IMR-90 (cell line): ENCODE data around the gene GBX2. TPM values are rescaled to one million over a fixed set of nuclear protein-coding genes. Genes with fewer than 3 reads are reported as not detected.

ENCODE experiments used
- ATAC-seq: fragments of 200-7000 bp; cut with Tn5 transposase; 2 replicates; pipeline ENCODE4 v1.9.1; 2020; ENCODE audit warnings: low read depth, mild to moderate bottlenecking, moderate library complexity
- BruUV-seq: library from RNA; stranded (reverse); fragments of 400-500 nt; replicated peaks from 2 replicates; lab custom pipeline; 2021; lab: Mats Ljungman, UMichigan
- CTCF ChIA-PET: fragments of 300-600 bp; formaldehyde crosslinking; extraction: SDS; loops from one replicate; lab custom pipeline; 2021; ENCODE audit warnings: antibody characterized with exemption; lab: Yijun Ruan, JAX
- POLR2A ChIA-PET: fragments of 300-600 bp; sonication (Branson Sonifier 250); formaldehyde crosslinking; loops from one replicate; lab custom pipeline; 2022; ENCODE audit warnings: antibody characterized with exemption; ENCODE audit not compliant: unreplicated experiment; lab: Charles Lee
- DNase-seq: peaks from one replicate; pipeline ENCODE4 v3.0.0; 2013
- H2AFZ ChIP-seq: replicated peaks from 2 replicates; pipeline ENCODE3; 2013; ENCODE audit warnings: low read length, mild to moderate bottlenecking; ENCODE audit not compliant: poor library complexity
- H2AK5ac ChIP-seq: 2 replicates; pipeline ENCODE4 v1.6.1; 2013; ENCODE audit warnings: low read depth, low read length, inconsistent platforms
- H2AK9ac ChIP-seq: replicated peaks from 2 replicates; pipeline ENCODE3; 2013; ENCODE audit warnings: mild to moderate bottlenecking, low read depth, low read length, moderate library complexity; ENCODE audit not compliant: poor library complexity
- H2BK120ac ChIP-seq: 2 replicates; pipeline ENCODE4 v1.6.1; 2013; ENCODE audit warnings: low read depth, low read length, inconsistent platforms
- H2BK15ac ChIP-seq: 3 replicates; pipeline ENCODE4 v1.6.1; 2013; ENCODE audit warnings: low read depth, low read length, inconsistent platforms
- H2BK20ac ChIP-seq: 2 replicates; pipeline ENCODE4 v1.6.1; 2013; ENCODE audit warnings: low read depth, mild to moderate bottlenecking, inconsistent platforms, low read length, moderate library complexity
- H2BK5ac ChIP-seq: 2 replicates; pipeline ENCODE4 v1.6.1; 2013; ENCODE audit warnings: mild to moderate bottlenecking, low read depth, low read length, inconsistent platforms; ENCODE audit not compliant: poor library complexity, severe bottlenecking
- H3K14ac ChIP-seq: replicated peaks from 2 replicates; pipeline ENCODE4 v1.6.1; 2013; ENCODE audit warnings: low read depth, low read length, inconsistent platforms
- H3K18ac ChIP-seq: 2 replicates; pipeline ENCODE4 v1.6.1; 2013; ENCODE audit warnings: low read depth, low read length, control low read depth
- H3K23ac ChIP-seq: 2 replicates; pipeline ENCODE4 v1.6.1; 2013; ENCODE audit warnings: low read depth, low read length, inconsistent platforms
- H3K27ac ChIP-seq: 2 replicates; pipeline ENCODE4 v1.5.1; 2013; ENCODE audit warnings: mild to moderate bottlenecking, control low read depth, low read length; ENCODE audit not compliant: insufficient read depth
- H3K27me3 ChIP-seq: 2 replicates; pipeline ENCODE4 v1.6.1; 2013; ENCODE audit warnings: low read length; ENCODE audit not compliant: control insufficient read depth, insufficient read depth
- H3K36me3 ChIP-seq: 2 replicates; pipeline ENCODE4 v1.6.1; 2013; ENCODE audit warnings: low read length, mixed read lengths; ENCODE audit not compliant: control insufficient read depth, insufficient read depth
- H3K4ac ChIP-seq: 2 replicates; pipeline ENCODE4 v1.6.1; 2013; ENCODE audit warnings: low read depth, low read length, inconsistent platforms
- H3K4me1 ChIP-seq: 2 replicates; pipeline ENCODE4 v1.6.1; 2013; ENCODE audit warnings: low read length, mixed read lengths; ENCODE audit not compliant: control insufficient read depth, insufficient read depth
- H3K4me2 ChIP-seq: 2 replicates; pipeline ENCODE4 v1.6.1; 2013; ENCODE audit warnings: low read depth, mild to moderate bottlenecking, control low read depth, low read length, moderate library complexity
- H3K4me3 ChIP-seq: 2 replicates; pipeline ENCODE4 v1.5.1; 2013; ENCODE audit warnings: low read depth, mild to moderate bottlenecking, control low read depth, low read length, moderate library complexity; ENCODE audit not compliant: insufficient read depth
- H3K56ac ChIP-seq: 2 replicates; pipeline ENCODE4 v1.6.1; 2013; ENCODE audit warnings: low read length, inconsistent platforms; ENCODE audit not compliant: insufficient read depth; ENCODE audit errors: extremely low read depth
- H3K79me1 ChIP-seq, 2 experiments: 2 replicates each; pipeline ENCODE4 v1.6.1; 2013; ENCODE audit warnings: low read length in 2 of 2, inconsistent platforms in 1 of 2, low read depth in 1 of 2
- H3K9ac ChIP-seq: 2 replicates; pipeline ENCODE4 v1.6.1; 2013; ENCODE audit warnings: low read depth, low read length, control low read depth
- H3K9me1 ChIP-seq: 2 replicates; pipeline ENCODE4 v1.6.1; 2013; ENCODE audit warnings: low read length, inconsistent platforms; ENCODE audit not compliant: insufficient read depth
- H3K9me3 ChIP-seq: 2 replicates; pipeline ENCODE4 v1.6.1; 2013; ENCODE audit warnings: low read length; ENCODE audit not compliant: control insufficient read depth, insufficient read depth
- H4K20me1 ChIP-seq: 2 replicates; pipeline ENCODE4 v1.6.1; 2013; ENCODE audit warnings: low read length, inconsistent platforms; ENCODE audit not compliant: insufficient read depth
- H4K5ac ChIP-seq: 2 replicates; pipeline ENCODE4 v1.6.1; 2013; ENCODE audit warnings: mild to moderate bottlenecking, low read depth, low read length, control low read depth
- H4K8ac ChIP-seq, 2 experiments: 2 replicates each; pipeline ENCODE4 v1.6.1; 2013; ENCODE audit warnings: low read depth in 2 of 2, low read length in 2 of 2, control low read depth in 1 of 2, inconsistent platforms in 1 of 2
- H4K91ac ChIP-seq: 2 replicates; pipeline ENCODE4 v1.6.1; 2013; ENCODE audit warnings: low read depth, low read length, inconsistent platforms; ENCODE audit not compliant: insufficient read depth
- BHLHE40 ChIP-seq: fragments of 150-350 bp; IDR thresholded peaks from 2 replicates; pipeline ENCODE4 v1.6.1; 2016; ENCODE audit warnings: mild to moderate bottlenecking, low read depth, low read length
- CEBPB ChIP-seq: IDR thresholded peaks from 2 replicates; pipeline ENCODE4 v1.6.1; 2012; ENCODE audit warnings: low read depth, low read length, improper control_type of control experiment
- CHD1 ChIP-seq: IDR thresholded peaks from 2 replicates; pipeline ENCODE4 v1.6.1; 2012; ENCODE audit warnings: low read depth, low read length, improper control_type of control experiment
- CTCF ChIP-seq: conservative IDR thresholded peaks from 2 replicates; pipeline ENCODE4 v1.5.1; 2012; ENCODE audit warnings: mild to moderate bottlenecking, low read depth, low read length, improper control_type of control experiment
- ELK1 ChIP-seq: fragments of 150-350 bp; IDR thresholded peaks from 2 replicates; pipeline ENCODE4 v1.6.1; 2016; ENCODE audit warnings: low read depth, mild to moderate bottlenecking, low read length, moderate library complexity, borderline replicate concordance
- FOS ChIP-seq: fragments of 150-350 bp; IDR thresholded peaks from 2 replicates; pipeline ENCODE4 v1.6.1; 2016; ENCODE audit warnings: low read depth, low read length
- MAFK ChIP-seq: IDR thresholded peaks from 2 replicates; pipeline ENCODE4 v1.6.1; 2012; ENCODE audit warnings: low read depth, low read length, improper control_type of control experiment
- MAZ ChIP-seq: IDR thresholded peaks from 2 replicates; pipeline ENCODE4 v1.6.1; 2012; ENCODE audit warnings: low read depth, mild to moderate bottlenecking, low read length, improper control_type of control experiment, moderate library complexity, borderline replicate concordance
- MXI1 ChIP-seq: IDR thresholded peaks from 2 replicates; pipeline ENCODE4 v1.6.1; 2012; ENCODE audit warnings: low read depth, mild to moderate bottlenecking, low read length, moderate library complexity, borderline replicate concordance
- NFE2L2 ChIP-seq: fragments of 150-350 bp; IDR thresholded peaks from 2 replicates; pipeline ENCODE4 v1.6.1; 2016; ENCODE audit warnings: low read depth, mild to moderate bottlenecking, low read length
- RAD21 ChIP-seq: IDR thresholded peaks from 2 replicates; pipeline ENCODE4 v1.6.1; 2012; ENCODE audit warnings: low read length, improper control_type of control experiment
- RCOR1 ChIP-seq: IDR thresholded peaks from 2 replicates; pipeline ENCODE4 v1.6.1; 2012; ENCODE audit warnings: mild to moderate bottlenecking, low read length, improper control_type of control experiment; ENCODE audit not compliant: insufficient replicate concordance
- RFX5 ChIP-seq: IDR thresholded peaks from 2 replicates; pipeline ENCODE4 v1.8.0; 2012; ENCODE audit warnings: low read depth, mild to moderate bottlenecking, low read length, moderate library complexity
- SMC3 ChIP-seq: fragments of 150-350 bp; IDR thresholded peaks from 2 replicates; pipeline ENCODE4 v1.6.1; 2016; ENCODE audit warnings: low read depth, mild to moderate bottlenecking, antibody characterized with exemption, low read length, moderate library complexity
- USF2 ChIP-seq: fragments of 150-350 bp; IDR thresholded peaks from 2 replicates; pipeline ENCODE4 v1.6.1; 2017; ENCODE audit warnings: mild to moderate bottlenecking, antibody characterized with exemption, low read length, low read depth
- WGBS, 2 experiments: methylation state at CpG; one replicate each; pipeline versions ENCODE4 v1.1.5 to v1.1.7; 2013; ENCODE audit warnings: missing lambda C conversion rate in 2 of 2; ENCODE audit not compliant: insufficient read length in 1 of 2; ENCODE audit errors: extremely low coverage in 2 of 2; 5-methylcytosine and 5-hydroxymethylcytosine counted together
- dilution Hi-C: fragments of 300-500 bp; cut with HindIII; formaldehyde crosslinking; loops from one replicate; pipeline ENCODE4 v1.14.3; 2018; ENCODE audit warnings: low sequenced_read_pairs; ENCODE audit not compliant: unreplicated experiment
- in situ Hi-C: fragments of 300-500 bp; cut with MboI; formaldehyde crosslinking; loops from 3 replicates; pipeline ENCODE4 v1.14.3; 2019; ENCODE audit warnings: low sequenced_read_pairs, inconsistent platforms, mixed read lengths
- intact Hi-C: fragments of 100-400 bp; cut with micrococcal nuclease; formaldehyde crosslinking; loops from 2 replicates; pipeline ENCODE4 v1.10.0; 2022
- polyA plus RNA-seq, 3 experiments: library from polyadenylated mRNA; depleted of rRNA; stranded (reverse); fragments of >200 nt; gene quantifications; 2 replicates each; pipeline ENCODE4 v1.2.3, GENCODE V29; 2012; ENCODE audit warnings: low replicate concordance in 1 of 3
- total RNA-seq: library from RNA; depleted of rRNA; stranded (reverse); fragments of >200 nt; gene quantifications from 2 replicates; pipeline ENCODE4 v1.2.3, GENCODE V29; 2012

GBX2 gene
- total and polyA plus RNA-seq, 2 of the 4 experiments (the other 2 are of a cell fraction): 0.10 TPM; not detected in 1

GRCh38 chr2:236157366-236157765 lies 10.8 kb downstream of the GBX2 start:
- POLR2A ChIA-PET: no interaction called here
- Histone ChIP-seq H2BK120ac (no peak overlapping the region), H3K4ac (no peak overlapping the region), H3K27ac (no peak overlapping the region), H3K9me1 (no peaks in the 10 kb centered on the region), H3K18ac (no peak overlapping the region), H3K4me3 (no peak overlapping the region), H3K56ac (no peak overlapping the region), H4K8ac (no peak overlapping the region), H2BK5ac (no peak overlapping the region), H3K79me1 (no peaks in the 10 kb centered on the region), H2BK20ac (no peak overlapping the region), H3K4me1 (no peaks in the 10 kb centered on the region), H3K14ac (no peak overlapping the region), H3K23ac (no peak overlapping the region), H2AK5ac (no peak overlapping the region), H2AK9ac (no peak overlapping the region), H2AFZ (no peak overlapping the region), H2BK15ac (no peak overlapping the region), H3K9me3 (peaks cover 2% of the 10 kb centered on the region), H3K36me3 (no peaks in the 10 kb centered on the region), H4K20me1 (no peaks in the 10 kb centered on the region), H3K4me2 (no peak overlapping the region), H4K91ac (no peak overlapping the region), H3K27me3 (peaks cover 67% of the 10 kb centered on the region), H4K5ac (no peak overlapping the region), H3K9ac (no peak overlapping the region)
- no TSS peak for BruUV-seq
- CTCF ChIA-PET: no interaction called here
- no CpG with 5 or more reads among the region's 6 CpGs for WGBS, 2 experiments
- dilution Hi-C loops (no loop called here), in situ Hi-C loops (loop anchor here (25.0 kb wide), 1 partner anchor 545 kb away; no protein-coding TSS in a partner anchor), intact Hi-C loops (no loop called here)
- no peak for DNase-seq
- TF ChIP-seq FOS: no peak
- TF ChIP-seq USF2: no peak
- TF ChIP-seq RFX5: no peak
- no peak for TF ChIP-seq CTCF
- TF ChIP-seq RAD21: no peak
- TF ChIP-seq ELK1: no peak
- TF ChIP-seq MAZ: no peak
- no peak for TF ChIP-seq CHD1
- no peak for TF ChIP-seq MXI1
- TF ChIP-seq CEBPB: no peak
- no peak for TF ChIP-seq BHLHE40
- TF ChIP-seq NFE2L2: no peak
- no peak for TF ChIP-seq SMC3
- no peak for TF ChIP-seq RCOR1
- no peak for TF ChIP-seq MAFK
- no peak for ATAC-seq
